Heart right ventricle (tissue), 16 donors: ENCODE measurements around the gene ZNF236. TPM values are rescaled to one million over a fixed set of nuclear protein-coding genes. Genes with fewer than 3 reads are reported as not detected.
"Not testable (repeated sequence)": the region's sequence is repeated elsewhere in the genome, so short reads cannot be mapped to it uniquely, and the experiment has no call there.

Source experiments
- ATAC-seq, 8 donors: fragments of 200-7000 bp; cut with Tn5 transposase; one replicate each; pipeline ENCODE4 v1.9.1; 2020; ENCODE audit warnings: mild to moderate bottlenecking in 8 of 8, moderate library complexity in 8 of 8, moderate number of reproducible peaks in 1 of 8
- DNase-seq, 2 donors: peaks; one replicate each; pipeline ENCODE4 v3.0.0-alpha.2; 2020
- H3K27ac ChIP-seq, 10 donors: fragments of 200-600 bp; sonication (generic) in 2 of 10; one replicate each; pipeline versions ENCODE4 v1.5.0 to v1.8.0; 2020 to 2022; ENCODE audit warnings: mild to moderate bottlenecking in 3 of 10
- H3K27me3 ChIP-seq, 7 donors: fragments of 200-600 bp; one replicate each; pipeline ENCODE4 v1.8.0; 2021 to 2022; ENCODE audit warnings: mild to moderate bottlenecking in 2 of 7
- H3K36me3 ChIP-seq, 9 donors: fragments of 200-600 bp; sonication (generic) in 1 of 9; one replicate each; pipeline versions ENCODE4 v1.5.0 to v1.8.0; 2020 to 2022; ENCODE audit warnings: mild to moderate bottlenecking in 2 of 9
- H3K4me1 ChIP-seq, 9 donors: fragments of 200-600 bp; sonication (generic) in 1 of 9; one replicate each; pipeline versions ENCODE4 v1.5.0 to v1.8.0; 2020 to 2022; ENCODE audit warnings: mild to moderate bottlenecking in 4 of 9
- H3K4me3 ChIP-seq, 10 donors: fragments of 200-600 bp; sonication (generic) in 2 of 10; one replicate each; pipeline versions ENCODE4 v1.5.0 to v1.8.0; 2020 to 2022; ENCODE audit warnings: mild to moderate bottlenecking in 7 of 10, moderate library complexity in 2 of 10
- H3K9me3 ChIP-seq, 11 donors: fragments of 200-600 bp in 10 of 11; sonication (generic) in 2 of 11; one replicate each; pipeline versions ENCODE4 v1.5.0 to v1.8.0; 2013 to 2022; ENCODE audit warnings: mild to moderate bottlenecking in 2 of 11, control low read depth in 1 of 11, moderate library complexity in 1 of 11
- WGBS, 2 donors: extraction: QIAGEN DNeasy Blood & Tissue Kit; methylation state at CpG; one replicate each; pipeline ENCODE4 v1.1.7; 2013; ENCODE audit warnings: inconsistent platforms in 1 of 2; 5-methylcytosine and 5-hydroxymethylcytosine counted together
- intact Hi-C, 10 donors: fragments of 100-400 bp; cut with DNase I; formaldehyde crosslinking; loops; one replicate each; pipeline versions ENCODE4 v1.11.1 to v1.14.2; 2022
- polyA plus RNA-seq, 2 donors: library from polyadenylated mRNA; stranded (reverse); fragments of 200-250 nt; gene quantifications; one replicate each; pipeline ENCODE4 v1.2.3, GENCODE V29; 2013
- total RNA-seq, 10 donors: library from RNA; stranded (reverse); fragmentation: NEBNext Ultra II Directional in 3 of 10; extraction: Animal tissue kit (Norgen Biotek cat#: 25700) in 3 of 10; gene quantifications; one replicate each; pipeline versions ENCODE4 v1.2.1 to v1.2.4, GENCODE V29; 2021 to 2023
- TF ChIP-seq, protein P1 (sequence below), 9 donors: fragments of 200-600 bp; sonication (generic) in 2 of 9; IDR thresholded peaks; one replicate each; pipeline versions ENCODE4 v1.5.0 to v1.8.0; 2021 to 2022; ENCODE audit warnings: antibody characterized with exemption in 9 of 9, mild to moderate bottlenecking in 5 of 9, moderate library complexity in 1 of 9
- donor health status: Arrhythmogenic right ventricular cardiomyopathy.
- donor health status: ischemic (EF 13 %, LVEDD 7.1; RV severe dilation, severe dysfunction).
- donor health status: healthy with polysubstance abuse.
- donor health status: DM: no; HTN: yes; CAD: no.
- donor health status: DM: no; HTN: no; CAD: no.
- donor health status: ischemic (EF 25% LVEDD 6.9; RV normal size, moderate dysfunction).
- donor health status: ischemic (EF 25% LVEDD 5.7; RV mildly dilated, moderate dysfunction).
- donor health status: healthy.
- donor health status: DM: yes; HTN: yes; CAD: no.
- donor health status: Ischemic cardiomyopathy.
- donor health status: ischemic (EF 35%, LVEDD 5.7; RV mildly dilated, moderate dysfunction).
- donor health status: nonischemic (EF 11% LVEDD 7.7; RV severe dilation, severe dysfunction).
- donor health status: DM: yes; HTN: yes; CAD: no.
- donor health status: PGD.
- donor health status: ischemic (EF 29% LVEDD 5.4; RV normal size, mild dysfunction).
- donor health status: nonischemic (EF 23%, LVEDD 6.1; RV moderate dilation, normal function).

Gene ZNF236
- total and polyA plus RNA-seq, 12 donors = 0.75 to 14.9 (median 12.1) TPM

GRCh38 chr18:76986406-76986805 is 164.0 kb downstream of the ZNF236 start:
- DNase-seq (peak in 1 of 2 donors; percentile 2), ATAC-seq (no peak)
- Histone ChIP-seq H3K36me3 (no peaks in the 10 kb centered on the region), H3K9me3 (no peaks in the 10 kb centered on the region), H3K4me3 (no peak overlapping the region), H3K27ac (peak overlapping the region in 1 of 10 donors; percentile 75), H3K27me3 (no peaks in the 10 kb centered on the region), H3K4me1 (peaks cover 0 to 28% (median 3%) of the 10 kb centered on the region in 9 donors)
- 84 to 92% methylated on average over 7 of the region's 7 CpGs for WGBS, 2 donors
- intact Hi-C loops = loop anchor here in 1 of 10 donors (10.0 kb wide), 1 partner anchor 182 kb away; no protein-coding TSS in a partner anchor
- TF ChIP-seq, protein P1, sequence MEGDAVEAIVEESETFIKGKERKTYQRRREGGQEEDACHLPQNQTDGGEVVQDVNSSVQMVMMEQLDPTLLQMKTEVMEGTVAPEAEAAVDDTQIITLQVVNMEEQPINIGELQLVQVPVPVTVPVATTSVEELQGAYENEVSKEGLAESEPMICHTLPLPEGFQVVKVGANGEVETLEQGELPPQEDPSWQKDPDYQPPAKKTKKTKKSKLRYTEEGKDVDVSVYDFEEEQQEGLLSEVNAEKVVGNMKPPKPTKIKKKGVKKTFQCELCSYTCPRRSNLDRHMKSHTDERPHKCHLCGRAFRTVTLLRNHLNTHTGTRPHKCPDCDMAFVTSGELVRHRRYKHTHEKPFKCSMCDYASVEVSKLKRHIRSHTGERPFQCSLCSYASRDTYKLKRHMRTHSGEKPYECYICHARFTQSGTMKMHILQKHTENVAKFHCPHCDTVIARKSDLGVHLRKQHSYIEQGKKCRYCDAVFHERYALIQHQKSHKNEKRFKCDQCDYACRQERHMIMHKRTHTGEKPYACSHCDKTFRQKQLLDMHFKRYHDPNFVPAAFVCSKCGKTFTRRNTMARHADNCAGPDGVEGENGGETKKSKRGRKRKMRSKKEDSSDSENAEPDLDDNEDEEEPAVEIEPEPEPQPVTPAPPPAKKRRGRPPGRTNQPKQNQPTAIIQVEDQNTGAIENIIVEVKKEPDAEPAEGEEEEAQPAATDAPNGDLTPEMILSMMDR (IDR thresholded peaks at IDR 0.05) = no peak

DNA sequence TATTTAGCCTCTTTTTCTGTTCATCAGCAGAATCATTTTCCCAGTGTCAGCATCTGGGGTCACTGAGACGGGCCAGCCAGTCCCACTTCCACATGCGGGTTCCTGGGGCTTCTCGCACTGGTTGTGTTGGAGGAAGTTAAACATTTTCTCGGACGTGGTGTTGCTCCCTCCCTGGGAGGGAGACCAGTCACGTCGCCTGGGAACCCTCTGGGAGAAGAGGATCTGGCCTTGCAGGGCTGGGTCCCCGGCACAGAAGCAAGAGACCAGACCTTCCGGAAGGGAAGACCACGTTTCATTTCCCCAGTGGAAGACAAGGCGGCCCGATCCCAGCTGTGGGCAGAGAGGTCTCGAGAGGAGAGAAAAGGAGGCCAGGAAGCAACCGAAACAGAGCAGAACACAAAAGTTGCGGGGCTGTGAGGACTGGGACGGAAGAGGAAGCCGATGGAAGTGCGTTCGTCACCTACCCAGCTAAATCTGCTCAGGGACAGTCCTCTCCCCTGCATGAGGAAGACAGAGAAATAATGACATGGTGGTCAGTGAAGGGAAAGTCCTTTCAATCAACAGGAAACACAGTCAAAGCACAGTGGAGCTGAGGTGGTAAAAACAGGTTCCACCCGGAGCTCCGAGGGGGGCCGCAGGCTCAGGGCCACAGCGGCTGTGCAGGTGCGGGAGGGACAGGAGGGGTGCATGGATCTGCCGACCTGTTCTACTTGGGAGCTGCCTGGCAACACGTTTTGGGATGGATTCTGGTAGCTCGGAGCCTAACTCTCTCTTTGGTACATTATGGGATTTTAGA is 165.9 kb downstream of the ZNF236 start:
- Histone ChIP-seq H3K9me3 (no peaks in the 10 kb centered on the region), H3K4me1 (peaks cover 0 to 26% (median 1%) of the 10 kb centered on the region in 9 donors), H3K36me3 (no peaks in the 10 kb centered on the region), H3K27me3 (no peaks in the 10 kb centered on the region), H3K27ac (peak overlapping the region in 7 of 10 donors; percentile 25 to 87 (median 56)), H3K4me3 (peak overlapping the region in 6 of 10 donors; percentile 12 to 32 (median 20))
- peak; percentile 41 to 48 for DNase-seq
- TF ChIP-seq, protein P1 (IDR thresholded peaks at IDR 0.05) = no peak
- WGBS, 2 donors = 58 to 65% methylated on average over 27 of the region's 27 CpGs
- intact Hi-C loops = loop anchor here in 1 of 10 donors (10.0 kb wide), 1 partner anchor 183 kb away; no protein-coding TSS in a partner anchor
- peak in 7 of 8 donors; percentile 35 to 70 (median 64) for ATAC-seq

DNA sequence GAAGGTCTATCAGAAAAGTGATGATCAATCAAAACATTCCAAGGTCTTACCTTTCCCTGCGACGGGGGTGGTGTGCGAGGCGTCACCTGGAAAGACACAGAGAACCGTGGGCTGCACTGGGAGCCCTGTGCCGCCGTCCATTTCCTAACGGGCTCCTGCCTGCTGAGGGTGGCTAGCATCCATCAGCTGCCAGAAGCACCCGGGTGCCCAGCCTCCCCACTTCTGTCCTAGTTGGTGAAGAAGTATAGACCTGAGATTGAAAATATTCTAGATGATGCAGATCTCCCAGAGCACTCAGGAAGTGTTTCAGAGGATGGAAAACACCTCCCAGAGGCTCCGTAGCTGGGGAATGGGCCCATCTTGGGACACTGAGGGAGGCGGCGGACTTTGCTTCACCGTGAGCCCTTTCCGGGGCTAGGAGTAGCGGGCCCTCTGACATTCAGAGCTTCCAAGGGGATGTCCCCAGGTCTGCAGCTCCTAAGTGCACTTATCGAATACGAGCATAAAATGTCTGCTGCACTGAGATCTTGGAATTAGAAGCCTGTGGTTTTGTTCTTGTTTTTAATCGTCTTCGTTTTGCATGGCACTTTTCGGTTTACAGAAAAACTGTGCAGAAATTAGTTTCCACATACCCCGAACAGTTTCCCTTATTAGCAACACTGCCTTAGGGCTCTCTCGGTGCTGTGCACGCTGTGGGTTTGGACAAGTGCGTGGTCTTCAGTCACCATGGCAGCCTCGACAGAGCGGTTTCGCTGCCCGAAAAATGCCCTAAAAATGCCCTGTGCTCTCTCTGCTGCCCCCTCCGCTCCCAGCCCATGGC is 166.7 kb downstream of the ZNF236 start:
- TF ChIP-seq, protein P1 (IDR thresholded peaks at IDR 0.05) = no peak
- 94 to 97% methylated on average over 29 of the region's 29 CpGs for WGBS, 2 donors
- intact Hi-C loops = loop anchor here in 1 of 10 donors (10.0 kb wide), 1 partner anchor 184 kb away; no protein-coding TSS in a partner anchor
- Histone ChIP-seq H3K4me1 (peaks cover 0 to 23% (median 0%) of the 10 kb centered on the region in 9 donors), H3K27me3 (no peaks in the 10 kb centered on the region), H3K36me3 (no peaks in the 10 kb centered on the region), H3K27ac (peak overlapping the region in 6 of 10 donors; percentile 25 to 87 (median 52)), H3K9me3 (no peaks in the 10 kb centered on the region), H3K4me3 (peak overlapping the region in 1 of 10 donors; percentile 24)
- ATAC-seq = no peak
- no peak for DNase-seq

DNA sequence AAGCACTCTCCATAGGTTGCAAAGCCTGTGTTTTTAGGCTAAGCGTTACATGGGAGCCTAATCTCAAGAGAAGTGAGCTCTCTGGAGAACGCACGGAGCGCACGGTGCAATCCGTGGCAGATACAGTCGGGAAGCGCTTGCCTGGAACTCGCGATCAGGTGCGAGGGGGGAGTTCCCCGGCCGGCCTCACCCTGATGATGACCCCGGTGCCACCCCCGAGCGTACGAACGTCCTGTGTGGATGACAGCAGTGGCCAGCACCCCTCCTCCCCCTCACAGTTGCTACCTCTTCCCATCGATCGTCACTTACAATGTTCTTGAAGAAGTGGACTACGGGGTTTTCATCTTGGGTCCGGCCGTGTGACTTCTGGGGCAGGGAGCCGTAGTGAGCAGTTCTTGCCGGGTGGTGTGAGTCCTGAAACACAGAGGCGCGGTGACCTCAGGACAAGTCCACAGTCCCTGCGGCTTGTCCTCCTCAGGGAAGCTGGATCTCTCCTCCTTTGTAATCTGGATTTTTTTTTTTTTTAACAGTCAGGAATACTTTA is 167.4 kb downstream of the ZNF236 start:
- TF ChIP-seq, protein P1 (IDR thresholded peaks at IDR 0.05) = no peak
- ATAC-seq = no peak
- H3K4me3 ChIP-seq = no peak overlapping the region
- no peaks in the 10 kb centered on the region for H3K9me3 ChIP-seq
- no peak for DNase-seq
- peaks cover 0 to 23% (median 0%) of the 10 kb centered on the region in 9 donors for H3K4me1 ChIP-seq
- H3K36me3 ChIP-seq = no peaks in the 10 kb centered on the region
- H3K27ac ChIP-seq = no peak overlapping the region
- intact Hi-C loops = loop anchor here in 1 of 10 donors (10.0 kb wide), 1 partner anchor 185 kb away; no protein-coding TSS in a partner anchor
- H3K27me3 ChIP-seq = no peaks in the 10 kb centered on the region
- 91 to 94% methylated on average over 28 of the region's 28 CpGs for WGBS, 2 donors

GRCh38 chr18:76990343-76991020 is 168.1 kb downstream of the ZNF236 start:
- DNase-seq, H3K9me3 ChIP-seq, H3K27me3 ChIP-seq, H3K36me3 ChIP-seq, ATAC-seq, H3K4me3 ChIP-seq, intact Hi-C loops: not testable (repeated sequence)
- Histone ChIP-seq H3K4me1 (peaks cover 0 to 23% (median 0%) of the 10 kb centered on the region in 9 donors), H3K27ac (peak overlapping the region in 1 of 10 donors; percentile 81)
- WGBS, 2 donors = 89 to 94% methylated on average over 8 of the region's 8 CpGs
